WTC11 (cell line): ENCODE results near the gene BAG3. TPM values are rescaled to one million over a fixed set of nuclear protein-coding genes. Genes with fewer than 3 reads are reported as not detected.

Experiments used
- ATAC-seq: fragments of 200-7000 bp; cut with Tn5 transposase; 2 replicates; pipeline ENCODE4 v1.10.0; 2021; ENCODE audit warnings: mild to moderate bottlenecking, moderate library complexity
- CTCF ChIA-PET: fragments of 300-600 bp; sonication (Branson Sonifier 250); formaldehyde crosslinking; loops from one replicate; lab custom pipeline; 2021; ENCODE audit warnings: antibody characterized with exemption; lab: Charles Lee
- POLR2A ChIA-PET: fragments of 350-600 bp; sonication (Branson Sonifier 250); formaldehyde crosslinking; loops from one replicate; lab custom pipeline; 2021; ENCODE audit warnings: antibody characterized with exemption; lab: Charles Lee
- DNase-seq: peaks from one replicate; pipeline ENCODE4 v3.0.0; 2021; ENCODE audit warnings: low spot score
- H3K27ac Mint-ChIP-seq: 2 replicates; pipeline ENCODE4 v1.8.0; 2021; ENCODE audit warnings: mixed read lengths
- H3K27me3 Mint-ChIP-seq: 2 replicates; pipeline ENCODE4 v1.8.0; 2021; ENCODE audit warnings: low read depth, mild to moderate bottlenecking, moderate library complexity, mixed read lengths
- H3K36me3 Mint-ChIP-seq: 2 replicates; pipeline ENCODE4 v1.8.0; 2021; ENCODE audit warnings: mixed read lengths
- H3K4me1 Mint-ChIP-seq: 2 replicates; pipeline ENCODE4 v1.8.0; 2022; ENCODE audit warnings: mixed read lengths
- H3K4me3 Mint-ChIP-seq: 2 replicates; pipeline ENCODE4 v1.8.0; 2021; ENCODE audit warnings: mild to moderate bottlenecking, moderate library complexity, mixed read lengths
- H3K9me3 Mint-ChIP-seq: 2 replicates; pipeline ENCODE4 v1.8.0; 2021; ENCODE audit warnings: mixed read lengths
- CREB1 ChIP-seq: sonication (generic); formaldehyde crosslinking; IDR thresholded peaks from 2 replicates; pipeline ENCODE4 v1.8.0; 2023; ENCODE audit warnings: mild to moderate bottlenecking, missing genetic modification reagents
- FOXK1 ChIP-seq: sonication (generic); formaldehyde crosslinking; IDR thresholded peaks from 2 replicates; pipeline ENCODE4 v1.8.0; 2022; ENCODE audit warnings: mild to moderate bottlenecking, moderate library complexity, missing genetic modification reagents
- GABPB1 ChIP-seq: sonication (generic); formaldehyde crosslinking; IDR thresholded peaks from 2 replicates; pipeline ENCODE4 v1.8.1; 2023; ENCODE audit warnings: mild to moderate bottlenecking, missing genetic modification reagents
- IRF2 ChIP-seq: sonication (generic); formaldehyde crosslinking; IDR thresholded peaks from 2 replicates; pipeline ENCODE4 v1.8.0; 2022; ENCODE audit warnings: low read depth, missing genetic modification reagents, borderline replicate concordance
- PRRX2 ChIP-seq: fragments of 250-450 bp; sonication (Bioruptor Pico); IDR thresholded peaks from 2 replicates; pipeline ENCODE4 v1.8.0; 2021; ENCODE audit warnings: mild to moderate bottlenecking
- ZNF121 ChIP-seq: sonication (generic); formaldehyde crosslinking; IDR thresholded peaks from 2 replicates; pipeline ENCODE4 v1.8.0; 2023; ENCODE audit warnings: missing genetic modification reagents
- ZNF138 ChIP-seq: sonication (generic); formaldehyde crosslinking; conservative IDR thresholded peaks from 2 replicates; pipeline ENCODE4 v1.8.1; 2022; ENCODE audit warnings: mild to moderate bottlenecking, moderate library complexity, missing genetic modification reagents
- ZNF396 ChIP-seq: fragments of 250-450 bp; sonication (Bioruptor Pico); IDR thresholded peaks from 2 replicates; pipeline ENCODE4 v1.8.0; 2021; ENCODE audit warnings: mild to moderate bottlenecking, moderate library complexity, borderline replicate concordance
- total RNA-seq: library from RNA; stranded (reverse); gene quantifications from 3 replicates; pipeline ENCODE4 v1.2.3, GENCODE V29; 2021
- TF ChIP-seq, protein P1 (sequence below): fragments of 250-450 bp; sonication (Bioruptor Pico); IDR thresholded peaks from 2 replicates; pipeline ENCODE4 v1.9.0; 2021; ENCODE audit warnings: mild to moderate bottlenecking
- TF ChIP-seq, protein P2 (sequence below): sonication (generic); formaldehyde crosslinking; IDR thresholded peaks from 2 replicates; pipeline ENCODE4 v1.8.1; 2023; ENCODE audit warnings: mild to moderate bottlenecking, missing genetic modification reagents
- TF ChIP-seq, protein P3 (sequence below): sonication (generic); formaldehyde crosslinking; IDR thresholded peaks from 2 replicates; pipeline ENCODE4 v1.8.1; 2022; ENCODE audit warnings: low read depth, mild to moderate bottlenecking, moderate library complexity, missing genetic modification reagents, borderline replicate concordance
- TF ChIP-seq, protein P4 (sequence below): sonication (generic); formaldehyde crosslinking; conservative IDR thresholded peaks from 2 replicates; pipeline ENCODE4 v1.8.1; 2022; ENCODE audit warnings: mild to moderate bottlenecking, missing genetic modification reagents
- TF ChIP-seq, protein P5 (sequence below): sonication (generic); formaldehyde crosslinking; IDR thresholded peaks from 2 replicates; pipeline ENCODE4 v1.8.0; 2022; ENCODE audit warnings: mild to moderate bottlenecking, missing genetic modification reagents
- TF ChIP-seq, protein P6 (sequence below): fragments of 250-450 bp; sonication (Bioruptor Pico); IDR thresholded peaks from 2 replicates; pipeline ENCODE4 v1.8.0; 2021; ENCODE audit warnings: mild to moderate bottlenecking
- TF ChIP-seq, protein P7 (sequence below): sonication (generic); formaldehyde crosslinking; IDR thresholded peaks from 2 replicates; pipeline ENCODE4 v1.8.0; 2023; ENCODE audit warnings: missing genetic modification reagents, mild to moderate bottlenecking, borderline replicate concordance

The BAG3 gene
- total RNA-seq, 1 experiment from 2014 or later = 15.7 TPM

DNA sequence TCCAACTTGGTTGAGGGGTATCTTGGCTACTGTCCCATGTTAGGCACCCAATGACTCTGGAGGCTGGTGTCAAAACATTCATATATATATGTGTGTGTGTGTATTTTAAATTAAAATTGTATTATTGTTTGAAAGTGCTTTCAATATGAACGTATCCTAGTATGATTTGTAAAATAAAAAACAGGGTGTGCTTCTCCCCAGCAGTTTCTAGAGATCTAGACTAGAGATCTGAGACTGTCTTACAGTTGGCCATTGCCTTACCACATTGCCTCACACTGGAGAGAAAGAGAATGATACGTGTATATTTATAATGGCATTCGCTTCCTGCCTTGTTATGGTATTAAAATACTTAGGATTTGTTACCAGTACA is 1.2 kb downstream of the BAG3 start (continued):
- TF ChIP-seq ZNF138 (CRISPR knock-in tag) = no peak

DNA sequence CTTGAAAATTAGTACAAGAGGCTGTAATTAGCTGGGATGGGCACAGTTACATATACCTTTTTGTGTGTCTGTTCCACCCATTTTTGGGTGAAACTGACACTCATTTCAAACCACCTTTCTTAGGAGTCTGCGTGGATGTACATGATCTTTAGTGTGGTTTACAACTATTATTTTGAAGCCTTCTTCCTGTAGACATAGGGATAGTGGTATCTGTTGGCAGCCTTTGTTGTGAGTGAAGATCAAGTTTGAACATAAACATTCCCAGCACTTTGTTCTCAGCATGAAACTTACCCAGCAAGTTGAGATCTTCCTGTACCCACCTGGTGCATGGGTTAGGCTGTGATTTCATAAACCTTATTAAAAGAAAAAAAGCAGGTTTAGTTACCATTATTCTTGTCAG is 2.0 kb downstream of the BAG3 start:
- CTCF ChIA-PET = interaction anchor here (1.1 to 1.4 kb wide), 4 partner anchors 11 to 73 kb away, joined by 3 read pairs; partner anchors contain the start of gene INPP5F
- POLR2A ChIA-PET = no interaction called here
- Mint-ChIP-seq H3K36me3 (no peaks in the 10 kb centered on the region), H3K27me3 (no peaks in the 10 kb centered on the region; the same call in 1 of the 2 replicates), H3K4me3 (peak overlapping the region; percentile 71), H3K9me3 (no peaks in the 10 kb centered on the region), H3K27ac (no peak overlapping the region), H3K4me1 (peaks cover 45% of the 10 kb centered on the region)
- DNase-seq (no peak), ATAC-seq (no peak)
- TF ChIP-seq, protein P1, sequence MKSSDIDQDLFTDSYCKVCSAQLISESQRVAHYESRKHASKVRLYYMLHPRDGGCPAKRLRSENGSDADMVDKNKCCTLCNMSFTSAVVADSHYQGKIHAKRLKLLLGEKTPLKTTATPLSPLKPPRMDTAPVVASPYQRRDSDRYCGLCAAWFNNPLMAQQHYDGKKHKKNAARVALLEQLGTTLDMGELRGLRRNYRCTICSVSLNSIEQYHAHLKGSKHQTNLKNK = no peak
- no peak for TF ChIP-seq ZNF121 (CRISPR knock-in tag)
- TF ChIP-seq, protein P2, sequence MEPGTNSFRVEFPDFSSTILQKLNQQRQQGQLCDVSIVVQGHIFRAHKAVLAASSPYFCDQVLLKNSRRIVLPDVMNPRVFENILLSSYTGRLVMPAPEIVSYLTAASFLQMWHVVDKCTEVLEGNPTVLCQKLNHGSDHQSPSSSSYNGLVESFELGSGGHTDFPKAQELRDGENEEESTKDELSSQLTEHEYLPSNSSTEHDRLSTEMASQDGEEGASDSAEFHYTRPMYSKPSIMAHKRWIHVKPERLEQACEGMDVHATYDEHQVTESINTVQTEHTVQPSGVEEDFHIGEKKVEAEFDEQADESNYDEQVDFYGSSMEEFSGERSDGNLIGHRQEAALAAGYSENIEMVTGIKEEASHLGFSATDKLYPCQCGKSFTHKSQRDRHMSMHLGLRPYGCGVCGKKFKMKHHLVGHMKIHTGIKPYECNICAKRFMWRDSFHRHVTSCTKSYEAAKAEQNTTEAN = no peak
- TF ChIP-seq PRRX2 (CRISPR knock-in tag) = no peak
- TF ChIP-seq, protein P3, sequence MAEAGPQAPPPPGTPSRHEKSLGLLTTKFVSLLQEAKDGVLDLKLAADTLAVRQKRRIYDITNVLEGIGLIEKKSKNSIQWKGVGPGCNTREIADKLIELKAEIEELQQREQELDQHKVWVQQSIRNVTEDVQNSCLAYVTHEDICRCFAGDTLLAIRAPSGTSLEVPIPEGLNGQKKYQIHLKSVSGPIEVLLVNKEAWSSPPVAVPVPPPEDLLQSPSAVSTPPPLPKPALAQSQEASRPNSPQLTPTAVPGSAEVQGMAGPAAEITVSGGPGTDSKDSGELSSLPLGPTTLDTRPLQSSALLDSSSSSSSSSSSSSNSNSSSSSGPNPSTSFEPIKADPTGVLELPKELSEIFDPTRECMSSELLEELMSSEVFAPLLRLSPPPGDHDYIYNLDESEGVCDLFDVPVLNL (CRISPR knock-in tag) = no peak
- no peak for TF ChIP-seq CREB1 (CRISPR knock-in tag)
- no peak for TF ChIP-seq IRF2
- TF ChIP-seq, protein P4, sequence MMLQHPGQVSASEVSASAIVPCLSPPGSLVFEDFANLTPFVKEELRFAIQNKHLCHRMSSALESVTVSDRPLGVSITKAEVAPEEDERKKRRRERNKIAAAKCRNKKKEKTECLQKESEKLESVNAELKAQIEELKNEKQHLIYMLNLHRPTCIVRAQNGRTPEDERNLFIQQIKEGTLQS (CRISPR knock-in tag) = no peak
- no peak for TF ChIP-seq FOXK1 (CRISPR knock-in tag)
- TF ChIP-seq GABPB1 (CRISPR knock-in tag) = no peak
- TF ChIP-seq, protein P5, sequence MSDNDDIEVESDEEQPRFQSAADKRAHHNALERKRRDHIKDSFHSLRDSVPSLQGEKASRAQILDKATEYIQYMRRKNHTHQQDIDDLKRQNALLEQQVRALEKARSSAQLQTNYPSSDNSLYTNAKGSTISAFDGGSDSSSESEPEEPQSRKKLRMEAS (CRISPR knock-in tag) = no peak
- TF ChIP-seq, protein P6, sequence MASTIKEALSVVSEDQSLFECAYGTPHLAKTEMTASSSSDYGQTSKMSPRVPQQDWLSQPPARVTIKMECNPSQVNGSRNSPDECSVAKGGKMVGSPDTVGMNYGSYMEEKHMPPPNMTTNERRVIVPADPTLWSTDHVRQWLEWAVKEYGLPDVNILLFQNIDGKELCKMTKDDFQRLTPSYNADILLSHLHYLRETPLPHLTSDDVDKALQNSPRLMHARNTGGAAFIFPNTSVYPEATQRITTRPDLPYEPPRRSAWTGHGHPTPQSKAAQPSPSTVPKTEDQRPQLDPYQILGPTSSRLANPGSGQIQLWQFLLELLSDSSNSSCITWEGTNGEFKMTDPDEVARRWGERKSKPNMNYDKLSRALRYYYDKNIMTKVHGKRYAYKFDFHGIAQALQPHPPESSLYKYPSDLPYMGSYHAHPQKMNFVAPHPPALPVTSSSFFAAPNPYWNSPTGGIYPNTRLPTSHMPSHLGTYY (CRISPR knock-in tag) = no peak
- TF ChIP-seq ZNF138 (CRISPR knock-in tag) = no peak
- TF ChIP-seq, protein P7, sequence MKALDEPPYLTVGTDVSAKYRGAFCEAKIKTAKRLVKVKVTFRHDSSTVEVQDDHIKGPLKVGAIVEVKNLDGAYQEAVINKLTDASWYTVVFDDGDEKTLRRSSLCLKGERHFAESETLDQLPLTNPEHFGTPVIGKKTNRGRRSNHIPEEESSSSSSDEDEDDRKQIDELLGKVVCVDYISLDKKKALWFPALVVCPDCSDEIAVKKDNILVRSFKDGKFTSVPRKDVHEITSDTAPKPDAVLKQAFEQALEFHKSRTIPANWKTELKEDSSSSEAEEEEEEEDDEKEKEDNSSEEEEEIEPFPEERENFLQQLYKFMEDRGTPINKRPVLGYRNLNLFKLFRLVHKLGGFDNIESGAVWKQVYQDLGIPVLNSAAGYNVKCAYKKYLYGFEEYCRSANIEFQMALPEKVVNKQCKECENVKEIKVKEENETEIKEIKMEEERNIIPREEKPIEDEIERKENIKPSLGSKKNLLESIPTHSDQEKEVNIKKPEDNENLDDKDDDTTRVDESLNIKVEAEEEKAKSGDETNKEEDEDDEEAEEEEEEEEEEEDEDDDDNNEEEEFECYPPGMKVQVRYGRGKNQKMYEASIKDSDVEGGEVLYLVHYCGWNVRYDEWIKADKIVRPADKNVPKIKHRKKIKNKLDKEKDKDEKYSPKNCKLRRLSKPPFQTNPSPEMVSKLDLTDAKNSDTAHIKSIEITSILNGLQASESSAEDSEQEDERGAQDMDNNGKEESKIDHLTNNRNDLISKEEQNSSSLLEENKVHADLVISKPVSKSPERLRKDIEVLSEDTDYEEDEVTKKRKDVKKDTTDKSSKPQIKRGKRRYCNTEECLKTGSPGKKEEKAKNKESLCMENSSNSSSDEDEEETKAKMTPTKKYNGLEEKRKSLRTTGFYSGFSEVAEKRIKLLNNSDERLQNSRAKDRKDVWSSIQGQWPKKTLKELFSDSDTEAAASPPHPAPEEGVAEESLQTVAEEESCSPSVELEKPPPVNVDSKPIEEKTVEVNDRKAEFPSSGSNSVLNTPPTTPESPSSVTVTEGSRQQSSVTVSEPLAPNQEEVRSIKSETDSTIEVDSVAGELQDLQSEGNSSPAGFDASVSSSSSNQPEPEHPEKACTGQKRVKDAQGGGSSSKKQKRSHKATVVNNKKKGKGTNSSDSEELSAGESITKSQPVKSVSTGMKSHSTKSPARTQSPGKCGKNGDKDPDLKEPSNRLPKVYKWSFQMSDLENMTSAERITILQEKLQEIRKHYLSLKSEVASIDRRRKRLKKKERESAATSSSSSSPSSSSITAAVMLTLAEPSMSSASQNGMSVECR = no peak

DNA sequence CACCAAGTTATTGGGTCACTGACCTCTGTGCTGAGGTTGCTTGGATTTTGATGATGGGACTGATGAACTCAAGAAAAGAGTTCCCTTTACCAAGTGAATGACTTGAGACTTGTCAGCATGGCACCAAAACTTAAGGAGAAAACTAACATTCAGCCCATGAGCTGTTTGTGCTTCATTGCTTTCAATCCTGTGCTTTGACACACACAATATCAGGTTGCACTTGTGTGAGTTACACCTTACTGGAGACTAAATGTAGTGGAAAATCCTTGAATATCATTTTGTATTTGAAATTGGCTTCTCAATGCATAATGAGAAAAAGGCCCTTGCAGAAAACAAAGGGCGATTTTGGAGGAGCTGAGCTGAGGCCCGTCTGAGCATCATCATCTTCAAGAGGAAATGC is 2.7 kb downstream of the BAG3 start:
- H3K4me1 Mint-ChIP-seq = peaks cover 50% of the 10 kb centered on the region
- ATAC-seq = no peak
- ChIA-PET CTCF (interaction anchor here (1.1 to 1.9 kb wide), 4 partner anchors 10 to 72 kb away, joined by 3 to 8 read pairs (median 4); partner anchors contain the start of gene INPP5F), POLR2A (no interaction called here)
- no peaks in the 10 kb centered on the region; the same call in 1 of the 2 replicates for H3K27me3 Mint-ChIP-seq
- TF ChIP-seq ZNF396 (CRISPR knock-in tag) = no peak
- H3K27ac Mint-ChIP-seq = peak overlapping the region; percentile 50
- H3K4me3 Mint-ChIP-seq = peak overlapping the region; percentile 71; the same call in 1 of the 2 replicates
- DNase-seq = no peak
- no peaks in the 10 kb centered on the region for H3K9me3 Mint-ChIP-seq
- no peaks in the 10 kb centered on the region for H3K36me3 Mint-ChIP-seq
